HepG2 (cell line): ENCODE data around the gene SLC25A45. TPM values are rescaled to one million over a fixed set of nuclear protein-coding genes. Genes with fewer than 3 reads are reported as not detected.

Source experiments
- ATAD3A ChIP-seq: sonication (generic); formaldehyde crosslinking; IDR thresholded peaks from 2 replicates; pipeline ENCODE4 v1.4.0; 2020; ENCODE audit warnings: missing genetic modification reagents
- BRD4 ChIP-seq: sonication (generic); formaldehyde crosslinking; IDR thresholded peaks from 2 replicates; pipeline ENCODE4 v1.4.0; 2020; ENCODE audit warnings: missing genetic modification reagents
- CCDC6 ChIP-seq: sonication (generic); formaldehyde crosslinking; IDR thresholded peaks from 2 replicates; pipeline ENCODE4 v1.8.1; 2022; ENCODE audit warnings: mild to moderate bottlenecking, missing genetic modification reagents, moderate library complexity
- CREB1 ChIP-seq, 2 experiments: fragments of 450-650 bp in 1 of 2; IDR thresholded peaks; 2 replicates each; pipeline ENCODE4 v1.6.1; 2016 to 2017; ENCODE audit warnings: control low read depth in 1 of 2, mild to moderate bottlenecking in 1 of 2, missing compliant biosample characterization in 1 of 2, missing genetic modification characterization in 1 of 2
- FOXK1 ChIP-seq: sonication (generic); formaldehyde crosslinking; IDR thresholded peaks from 2 replicates; pipeline ENCODE4 v1.4.0; 2020; ENCODE audit warnings: low read depth, missing genetic modification reagents, borderline replicate concordance
- KAT8 ChIP-seq: IDR thresholded peaks from 2 replicates; pipeline ENCODE4 v1.6.1; 2016; ENCODE audit warnings: missing genetic modification reagents, missing compliant biosample characterization
- KDM6A ChIP-seq: IDR thresholded peaks from 2 replicates; pipeline ENCODE4 v1.6.1; 2016; ENCODE audit warnings: low read depth
- PHF20 ChIP-seq: sonication (generic); formaldehyde crosslinking; IDR thresholded peaks from 2 replicates; pipeline ENCODE4 v1.5.0; 2020; ENCODE audit warnings: mild to moderate bottlenecking, missing genetic modification reagents
- RBM39 ChIP-seq: fragments of 200-400 bp; formaldehyde crosslinking; IDR thresholded peaks from one replicate; pipeline ENCODE4 v1.6.1; 2018; ENCODE audit warnings: antibody characterized with exemption, mild to moderate bottlenecking, low read depth, low read length; ENCODE audit not compliant: poor library complexity, severe bottlenecking
- RCOR2 ChIP-seq: IDR thresholded peaks from 2 replicates; pipeline ENCODE4 v1.6.1; 2016; ENCODE audit warnings: missing biosample characterization, missing genetic modification reagents
- RORA ChIP-seq: sonication (generic); formaldehyde crosslinking; IDR thresholded peaks from 2 replicates; pipeline ENCODE4 v1.5.0; 2020; ENCODE audit warnings: mild to moderate bottlenecking, missing genetic modification reagents, moderate library complexity
- SMARCC2 ChIP-seq: fragments of 450-650 bp; IDR thresholded peaks from 2 replicates; pipeline ENCODE4 v1.6.1; 2017; ENCODE audit warnings: antibody characterized with exemption, mild to moderate bottlenecking
- STAT5B ChIP-seq: sonication (generic); formaldehyde crosslinking; IDR thresholded peaks from 2 replicates; pipeline ENCODE4 v1.4.0; 2020; ENCODE audit warnings: missing genetic modification reagents
- TP53 ChIP-seq: sonication (generic); formaldehyde crosslinking; conservative IDR thresholded peaks from 2 replicates; pipeline ENCODE4 v1.4.0; 2020; ENCODE audit warnings: missing genetic modification reagents
- WIZ ChIP-seq: sonication (generic); formaldehyde crosslinking; IDR thresholded peaks from 2 replicates; pipeline ENCODE4 v1.5.1; 2020; ENCODE audit warnings: mild to moderate bottlenecking, missing genetic modification reagents
- ZNF207 ChIP-seq: fragments of 450-650 bp; IDR thresholded peaks from 2 replicates; pipeline ENCODE4 v1.6.1; 2016; ENCODE audit warnings: antibody characterized with exemption, borderline replicate concordance
- ZNF296 ChIP-seq: sonication (generic); formaldehyde crosslinking; conservative IDR thresholded peaks from 2 replicates; pipeline ENCODE4 v1.5.0; 2020; ENCODE audit warnings: mild to moderate bottlenecking, missing genetic modification reagents
- ZNF333 ChIP-seq: sonication (generic); formaldehyde crosslinking; IDR thresholded peaks from 2 replicates; pipeline ENCODE4 v1.4.0; 2020; ENCODE audit warnings: mild to moderate bottlenecking, missing genetic modification reagents, borderline replicate concordance
- ZNF431 ChIP-seq: sonication (generic); formaldehyde crosslinking; IDR thresholded peaks from 2 replicates; pipeline ENCODE4 v1.9.0; 2022; ENCODE audit warnings: missing genetic modification reagents, low read depth, mild to moderate bottlenecking, borderline replicate concordance
- ZNF546 ChIP-seq: sonication (generic); formaldehyde crosslinking; conservative IDR thresholded peaks from 2 replicates; pipeline ENCODE4 v1.8.1; 2023; ENCODE audit warnings: mild to moderate bottlenecking, missing genetic modification reagents
- ZNF547 ChIP-seq: sonication (generic); formaldehyde crosslinking; IDR thresholded peaks from 2 replicates; pipeline ENCODE4 v1.5.1; 2020; ENCODE audit warnings: mild to moderate bottlenecking, missing genetic modification reagents
- ZNF839 ChIP-seq: sonication (generic); formaldehyde crosslinking; IDR thresholded peaks from 2 replicates; pipeline ENCODE4 v1.4.0; 2020; ENCODE audit warnings: missing genetic modification reagents, mild to moderate bottlenecking, borderline replicate concordance
- polyA plus RNA-seq, 8 experiments: library from polyadenylated mRNA; depleted of rRNA in 3 of 8; stranded (reverse) in 7 of 8; unstranded in 1 of 8; fragments of >200 nt; fragmentation: Illumina TruSeq in 4 of 8; extraction: Trizol in 4 of 8; gene quantifications; 2 replicates each; pipeline versions ENCODE4 v1.2.1 to v1.2.3, GENCODE V29; 2011 to 2016; ENCODE audit warnings: low read depth in 4 of 8, missing spikeins in 1 of 8, mixed read lengths in 1 of 8; ENCODE audit not compliant: insufficient read depth in 1 of 8
- total RNA-seq, 5 experiments: library from RNA; depleted of rRNA; stranded (reverse); fragments of >200 nt; fragmentation: Illumina TruSeq; extraction: Trizol; gene quantifications; 2 replicates each; pipeline ENCODE4 v1.2.3, GENCODE V29; 2016; ENCODE audit warnings: low read depth in 1 of 5
- TF ChIP-seq, protein P1 (sequence below): IDR thresholded peaks from 2 replicates; pipeline ENCODE4 v1.6.1; 2016; ENCODE audit warnings: control low read depth
- TF ChIP-seq, protein P2 (sequence below): sonication (generic); formaldehyde crosslinking; IDR thresholded peaks from 2 replicates; pipeline ENCODE4 v1.4.0; 2020; ENCODE audit warnings: missing genetic modification reagents, borderline replicate concordance
- TF ChIP-seq, protein P3 (sequence below): sonication (generic); formaldehyde crosslinking; IDR thresholded peaks from 2 replicates; pipeline ENCODE4 v1.4.0; 2020; ENCODE audit warnings: missing genetic modification reagents

SLC25A45 gene
- total and polyA plus RNA-seq, 2 of the 13 experiments (the other 11 are each of a cell fraction or from before 2014, with no cell fraction given) = 1.2 to 3.4 TPM

DNA sequence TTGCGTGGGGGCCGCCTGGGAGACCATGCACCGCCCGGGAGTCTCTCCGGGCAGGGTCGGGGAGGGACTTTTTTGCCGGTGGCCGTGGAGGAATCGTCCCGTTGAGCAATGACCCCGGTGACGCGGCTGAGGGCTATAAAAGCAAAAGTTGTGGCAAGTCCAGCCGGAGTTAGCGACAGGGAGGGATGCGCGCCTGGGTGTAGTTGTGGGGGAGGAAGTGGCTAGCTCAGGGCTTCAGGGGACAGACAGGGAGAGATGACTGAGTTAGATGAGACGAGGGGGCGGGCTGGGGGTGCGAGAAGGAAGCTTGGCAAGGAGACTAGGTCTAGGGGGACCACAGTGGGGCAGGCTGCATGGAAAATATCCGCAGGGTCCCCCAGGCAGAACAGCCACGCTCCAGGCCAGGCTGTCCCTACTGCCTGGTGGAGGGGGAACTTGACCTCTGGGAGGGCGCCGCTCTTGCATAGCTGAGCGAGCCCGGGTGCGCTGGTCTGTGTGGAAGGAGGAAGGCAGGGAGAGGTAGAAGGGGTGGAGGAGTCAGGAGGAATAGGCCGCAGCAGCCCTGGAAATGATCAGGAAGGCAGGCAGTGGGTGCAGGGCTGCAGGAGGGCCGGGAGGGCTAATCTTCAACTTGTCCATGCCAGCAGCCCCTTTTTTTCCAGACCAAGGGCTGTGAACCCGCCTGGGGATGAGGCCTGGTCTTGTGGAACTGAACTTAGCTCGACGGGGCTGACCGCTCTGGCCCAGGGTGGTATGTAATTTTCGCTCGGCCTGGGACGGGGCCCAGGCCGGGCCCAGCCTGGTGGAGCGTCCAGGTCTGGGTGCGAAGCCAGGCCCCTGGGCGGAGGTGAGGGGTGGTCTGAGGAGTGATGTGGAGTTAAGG lies 40.4 kb upstream of the SLC25A45 start, which contains the start of gene NEAT1 (continued):
- TF ChIP-seq ZNF546 (no peak; the same call in 1 of the 2 replicates), ZNF296 (CRISPR knock-in tag) (0 out of 2 replicates have a peak, but pooled peaks have one; percentile 20), CCDC6 (peak; percentile 69; the same call in 1 of the 2 replicates), CREB1 (IDR thresholded peaks at IDR 0.05) (no peak; the same call in 1 of the 2 replicates), CREB1 (CRISPR knock-in tag; IDR thresholded peaks at IDR 0.05) (no peak), RBM39 (peak; percentile 100), ZNF207 (no peak), BRD4 (CRISPR knock-in tag) (peak; percentile 48; the same call in 1 of the 2 replicates), ZNF839 (CRISPR knock-in tag) (no peak), WIZ (no peak), PHF20 (no peak), RORA (CRISPR knock-in tag) (no peak), ATAD3A (CRISPR knock-in tag) (no peak), ZNF431 (CRISPR knock-in tag) (peak; percentile 69; the same call in 1 of the 2 replicates), ZNF547 (CRISPR knock-in tag) (no peak; the same call in 1 of the 2 replicates), TP53 (CRISPR knock-in tag) (peak; percentile 74; the same call in 1 of the 2 replicates), KDM6A (no peak), ZNF333 (no peak), KAT8 (CRISPR knock-in tag) (peak; percentile 19; the same call in 1 of the 2 replicates), SMARCC2 (no peak), RCOR2 (no peak), STAT5B (CRISPR knock-in tag) (no peak), FOXK1 (CRISPR knock-in tag) (no peak)
- TF ChIP-seq, protein P1, sequence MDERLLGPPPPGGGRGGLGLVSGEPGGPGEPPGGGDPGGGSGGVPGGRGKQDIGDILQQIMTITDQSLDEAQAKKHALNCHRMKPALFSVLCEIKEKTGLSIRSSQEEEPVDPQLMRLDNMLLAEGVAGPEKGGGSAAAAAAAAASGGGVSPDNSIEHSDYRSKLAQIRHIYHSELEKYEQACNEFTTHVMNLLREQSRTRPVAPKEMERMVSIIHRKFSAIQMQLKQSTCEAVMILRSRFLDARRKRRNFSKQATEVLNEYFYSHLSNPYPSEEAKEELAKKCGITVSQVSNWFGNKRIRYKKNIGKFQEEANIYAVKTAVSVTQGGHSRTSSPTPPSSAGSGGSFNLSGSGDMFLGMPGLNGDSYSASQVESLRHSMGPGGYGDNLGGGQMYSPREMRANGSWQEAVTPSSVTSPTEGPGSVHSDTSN (CRISPR knock-in tag) = no peak
- TF ChIP-seq, protein P2, sequence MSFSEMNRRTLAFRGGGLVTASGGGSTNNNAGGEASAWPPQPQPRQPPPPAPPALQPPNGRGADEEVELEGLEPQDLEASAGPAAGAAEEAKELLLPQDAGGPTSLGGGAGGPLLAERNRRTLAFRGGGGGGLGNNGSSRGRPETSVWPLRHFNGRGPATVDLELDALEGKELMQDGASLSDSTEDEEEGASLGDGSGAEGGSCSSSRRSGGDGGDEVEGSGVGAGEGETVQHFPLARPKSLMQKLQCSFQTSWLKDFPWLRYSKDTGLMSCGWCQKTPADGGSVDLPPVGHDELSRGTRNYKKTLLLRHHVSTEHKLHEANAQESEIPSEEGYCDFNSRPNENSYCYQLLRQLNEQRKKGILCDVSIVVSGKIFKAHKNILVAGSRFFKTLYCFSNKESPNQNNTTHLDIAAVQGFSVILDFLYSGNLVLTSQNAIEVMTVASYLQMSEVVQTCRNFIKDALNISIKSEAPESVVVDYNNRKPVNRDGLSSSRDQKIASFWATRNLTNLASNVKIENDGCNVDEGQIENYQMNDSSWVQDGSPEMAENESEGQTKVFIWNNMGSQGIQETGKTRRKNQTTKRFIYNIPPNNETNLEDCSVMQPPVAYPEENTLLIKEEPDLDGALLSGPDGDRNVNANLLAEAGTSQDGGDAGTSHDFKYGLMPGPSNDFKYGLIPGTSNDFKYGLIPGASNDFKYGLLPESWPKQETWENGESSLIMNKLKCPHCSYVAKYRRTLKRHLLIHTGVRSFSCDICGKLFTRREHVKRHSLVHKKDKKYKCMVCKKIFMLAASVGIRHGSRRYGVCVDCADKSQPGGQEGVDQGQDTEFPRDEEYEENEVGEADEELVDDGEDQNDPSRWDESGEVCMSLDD (CRISPR knock-in tag) = peak; percentile 63; the same call in 1 of the 2 replicates
- TF ChIP-seq, protein P3, sequence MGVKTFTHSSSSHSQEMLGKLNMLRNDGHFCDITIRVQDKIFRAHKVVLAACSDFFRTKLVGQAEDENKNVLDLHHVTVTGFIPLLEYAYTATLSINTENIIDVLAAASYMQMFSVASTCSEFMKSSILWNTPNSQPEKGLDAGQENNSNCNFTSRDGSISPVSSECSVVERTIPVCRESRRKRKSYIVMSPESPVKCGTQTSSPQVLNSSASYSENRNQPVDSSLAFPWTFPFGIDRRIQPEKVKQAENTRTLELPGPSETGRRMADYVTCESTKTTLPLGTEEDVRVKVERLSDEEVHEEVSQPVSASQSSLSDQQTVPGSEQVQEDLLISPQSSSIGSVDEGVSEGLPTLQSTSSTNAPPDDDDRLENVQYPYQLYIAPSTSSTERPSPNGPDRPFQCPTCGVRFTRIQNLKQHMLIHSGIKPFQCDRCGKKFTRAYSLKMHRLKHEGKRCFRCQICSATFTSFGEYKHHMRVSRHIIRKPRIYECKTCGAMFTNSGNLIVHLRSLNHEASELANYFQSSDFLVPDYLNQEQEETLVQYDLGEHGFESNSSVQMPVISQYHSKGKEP (CRISPR knock-in tag) = peak; percentile 92; the same call in 1 of the 2 replicates
